GM12875 (cell line): ENCODE measurements around the gene ADGRL1.

Experiments
- H3K4me3 ChIP-seq: one replicate; pipeline ENCODE4 v1.5.1; 2011; ENCODE audit warnings: low read depth, low read length, control low read depth
- CTCF ChIP-seq: IDR thresholded peaks from 2 replicates; pipeline ENCODE4 v1.5.1; 2011; ENCODE audit warnings: low read depth, mild to moderate bottlenecking, control low read depth, inconsistent platforms, low read length, moderate library complexity, borderline replicate concordance; ENCODE audit not compliant: insufficient read depth

ADGRL1 gene

GRCh38 chr19:14115756-14116155, 90.2 kb downstream of the ADGRL1 start:
- no peak for TF ChIP-seq CTCF
- no peak overlapping the region for H3K4me3 ChIP-seq

DNA sequence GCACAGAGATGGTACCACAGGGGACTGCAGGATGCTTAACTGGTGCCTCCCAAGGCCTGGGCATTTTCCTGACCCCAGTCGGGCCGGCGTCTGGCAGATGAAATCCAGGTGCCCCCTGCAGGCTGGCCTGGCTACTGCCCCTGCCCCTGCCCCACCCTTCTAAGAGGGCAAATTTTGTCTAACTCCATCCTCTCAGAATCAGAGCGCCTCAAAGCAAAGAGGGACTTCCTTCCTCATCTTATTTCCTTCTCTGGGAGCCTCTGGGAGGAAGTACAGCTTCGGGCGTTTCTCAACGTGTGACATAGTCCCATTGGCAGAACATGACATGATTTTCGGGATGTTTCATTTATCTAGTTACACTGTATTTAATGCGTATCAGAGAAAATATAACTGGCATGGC, 91.1 kb downstream of the ADGRL1 start:
- H3K4me3 ChIP-seq = no peak overlapping the region
- TF ChIP-seq CTCF = peak; percentile 68

DNA sequence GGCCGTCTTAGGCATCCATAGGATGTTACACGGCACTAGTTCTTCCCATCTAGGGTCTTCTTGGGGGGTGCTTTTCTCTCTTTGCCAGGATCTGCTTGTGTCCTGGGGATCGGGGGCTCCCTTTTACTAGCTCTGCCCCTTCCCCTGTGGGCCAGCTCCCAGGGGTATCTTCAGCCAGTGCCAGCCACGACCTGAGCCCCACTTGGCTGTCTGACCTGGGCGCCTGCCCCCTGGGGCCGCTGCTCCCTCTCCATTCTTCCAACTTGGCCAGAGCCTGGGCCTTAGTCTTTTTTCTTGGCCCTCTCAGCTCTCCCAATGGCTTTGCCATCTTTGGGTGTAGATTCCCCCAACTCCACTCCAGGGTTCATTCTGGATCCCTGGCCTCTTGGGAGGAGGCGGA, 91.5 kb downstream of the ADGRL1 start:
- H3K4me3 ChIP-seq = no peak overlapping the region
- TF ChIP-seq CTCF = no peak

- H3K4me3 ChIP-seq = no peak overlapping the region
- peak; percentile 45; the same call in 1 of the 2 replicates for TF ChIP-seq CTCF
Observed at GRCh38 chr19:14113762-14114414, 92.1 kb downstream of the ADGRL1 start.

DNA sequence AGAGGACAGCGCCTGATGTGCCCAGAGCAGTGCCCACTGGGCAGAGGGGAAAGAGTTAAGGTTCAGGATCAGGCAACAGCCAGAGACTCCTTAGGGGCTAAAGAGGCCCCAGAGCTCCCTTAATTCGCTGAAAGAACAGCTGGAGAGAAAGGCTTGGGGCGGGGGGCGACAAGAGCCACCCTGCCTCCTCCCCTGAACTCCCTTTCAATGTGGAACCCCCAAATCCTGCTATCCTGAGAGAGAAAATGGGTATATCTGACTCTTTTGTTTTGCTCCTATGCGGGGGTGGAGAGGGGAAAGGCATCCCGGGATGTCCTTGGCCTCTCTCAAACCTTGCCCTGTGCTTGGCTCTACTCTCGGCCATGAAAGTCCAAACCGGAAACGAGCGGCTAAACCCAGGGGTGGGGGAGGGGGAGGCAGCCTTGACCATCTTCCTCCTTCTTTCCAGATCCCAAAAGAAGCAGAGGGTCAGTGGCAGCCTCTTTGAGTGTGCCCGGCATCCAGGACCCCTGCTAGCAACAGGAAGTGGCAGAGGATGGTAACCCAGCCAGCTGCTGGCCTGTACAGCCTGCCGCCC, 93.1 kb downstream of the ADGRL1 start:
- TF ChIP-seq CTCF = no peak
- no peak overlapping the region for H3K4me3 ChIP-seq

GRCh38 chr19:14112051-14112808, 93.7 kb downstream of the ADGRL1 start:
- H3K4me3 ChIP-seq = no peak overlapping the region
- TF ChIP-seq CTCF = no peak

DNA sequence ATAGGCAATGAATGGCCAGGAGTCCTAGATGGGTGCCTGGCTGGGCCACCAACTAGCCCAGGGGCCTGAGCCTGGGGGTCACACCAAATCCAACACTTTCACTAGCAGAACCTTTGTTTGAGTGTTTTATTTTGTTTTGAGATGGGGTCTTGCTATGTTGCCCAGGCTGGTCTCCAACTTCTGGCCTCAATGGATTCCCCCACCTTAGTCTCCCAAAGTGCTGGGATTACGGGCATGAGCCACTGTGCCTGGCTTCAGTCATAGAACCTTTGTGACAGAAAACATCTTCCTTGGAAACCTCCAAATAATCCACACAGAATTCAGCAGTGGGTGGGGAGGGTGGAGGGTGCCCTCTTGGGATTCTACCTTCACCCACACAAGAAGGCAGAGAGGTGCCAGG, 94.5 kb downstream of the ADGRL1 start:
- no peak for TF ChIP-seq CTCF
- H3K4me3 ChIP-seq = no peak overlapping the region
